Kasumi-1 (cell line): ENCODE measurements around the gene ZFP90.

Experiments
- DNase-seq, 2 experiments: peaks; one replicate each; lab custom pipeline; 2025; lab: John Stamatoyannopoulos, UW

Gene ZFP90

GRCh38 chr16:68577352-68577853, 38.3 kb downstream of the ZFP90 start:
- DNase-seq, result no peak

- peak; percentile 35 to 46 for DNase-seq
These were observed 51.3 kb downstream of the ZFP90 start for GRCh38 chr16:68590201-68590994.

GRCh38 chr16:68592466-68593337, 53.6 kb downstream of the ZFP90 start:
- peak; percentile 15 to 23 for DNase-seq

GRCh38 chr16:68596266-68596665, 57.2 kb downstream of the ZFP90 start:
- no peak for DNase-seq

- DNase-seq, result no peak
These were observed 60.5 kb downstream of the ZFP90 start for GRCh38 chr16:68599586-68599985.

GRCh38 chr16:68605746-68606145, 66.7 kb downstream of the ZFP90 start:
- no peak for DNase-seq

GRCh38 chr16:68607443-68607842, 68.4 kb downstream of the ZFP90 start:
- peak; percentile 5 for DNase-seq

- DNase-seq, result no peak
These were observed 69.2 kb downstream of the ZFP90 start for GRCh38 chr16:68608330-68608729.

GRCh38 chr16:68612996-68613395, 73.9 kb downstream of the ZFP90 start:
- DNase-seq, result no peak

- DNase-seq, result no peak
These were observed 78.6 kb downstream of the ZFP90 start for GRCh38 chr16:68617734-68618133.
